HCT116 (cell line): ENCODE results near the gene CBFA2T3. TPM values are rescaled to one million over a fixed set of nuclear protein-coding genes. Genes with fewer than 3 reads are reported as not detected.

Source experiments
- ATAC-seq: fragments of 200-7000 bp; cut with Tn5 transposase; 2 replicates; pipeline ENCODE4 v1.9.1; 2020; ENCODE audit warnings: mild to moderate bottlenecking, moderate library complexity
- BruUV-seq: library from RNA; stranded (reverse); fragments of 400-500 nt; replicated peaks from 2 replicates; lab custom pipeline; 2021; lab: Mats Ljungman, UMichigan
- CTCF ChIA-PET: fragments of 300-600 bp; sonication (Branson Sonifier 250); formaldehyde crosslinking; loops from one replicate; lab custom pipeline; 2021; ENCODE audit warnings: antibody characterized with exemption; lab: Charles Lee
- POLR2A ChIA-PET: fragments of 300-600, 350-600 bp; sonication (Branson Sonifier 250); formaldehyde crosslinking; loops from one replicate; lab custom pipeline; 2021; ENCODE audit warnings: antibody characterized with exemption; lab: Charles Lee
- RAD21 ChIA-PET, 2 experiments: fragments of 300-600 bp; sonication (Branson Sonifier 250); formaldehyde crosslinking; loops; one replicate each; lab custom pipeline; 2023; ENCODE audit warnings: low total read pairs in 2 of 2; ENCODE audit not compliant: uncharacterized antibody in 2 of 2, unreplicated experiment in 2 of 2, low non-redundant PET in 1 of 2; lab: Charles Lee
- DNase-seq: peaks from one replicate; pipeline ENCODE4 v3.0.0-alpha.2; 2010; ENCODE audit warnings: low read depth, low spot score
- H2AFZ ChIP-seq: fragments of 200-600 bp; shearing (Covaris generic), sonication (generic); 2 replicates; pipeline ENCODE4 v1.6.1; 2017; ENCODE audit warnings: low read depth, mixed run types, mixed read lengths, antibody characterized with exemption, low read length; ENCODE audit not compliant: poor library complexity, severe bottlenecking
- H3K27ac ChIP-seq: 2 replicates; pipeline ENCODE4 v1.5.1; 2012; ENCODE audit warnings: low read depth, low read length
- H3K27me3 ChIP-seq: fragments of 200-600 bp; sonication (generic); 2 replicates; pipeline ENCODE4 v1.6.1; 2016; ENCODE audit warnings: mixed run types, low read length, mixed read lengths; ENCODE audit not compliant: insufficient read depth
- H3K36me3 ChIP-seq, 2 experiments: fragments of 200-500 bp in 1 of 2; fragments of 200-600 bp in 1 of 2; sonication (Bioruptor generic) in 1 of 2; sonication (generic) in 1 of 2; 2 replicates each; pipeline versions ENCODE4 v1.5.1 to v1.6.1; 2014 to 2016; ENCODE audit warnings: low read length in 2 of 2, inconsistent platforms in 1 of 2, mixed read lengths in 1 of 2, mixed run types in 1 of 2; ENCODE audit not compliant: insufficient read depth in 2 of 2, control insufficient read depth in 1 of 2
- H3K4me1 ChIP-seq, 2 experiments: fragments of 200-600 bp in 1 of 2; sonication (generic) in 1 of 2; 2 replicates each; pipeline versions ENCODE4 v1.5.1 to v1.6.1; 2012 to 2017; ENCODE audit warnings: low read length in 2 of 2, inconsistent platforms in 1 of 2, mild to moderate bottlenecking in 1 of 2, mixed read lengths in 1 of 2, mixed run types in 1 of 2, moderate library complexity in 1 of 2; ENCODE audit not compliant: insufficient read depth in 2 of 2, control insufficient read depth in 1 of 2
- H3K4me2 ChIP-seq: fragments of 200-600 bp; sonication (generic); 2 replicates; pipeline ENCODE4 v1.6.1; 2017; ENCODE audit warnings: mixed run types, low read length, mixed read lengths
- H3K4me3 ChIP-seq, 2 experiments: fragments of 200-600 bp in 1 of 2; sonication (generic) in 1 of 2; replicated peaks in 1 of 2; 2 replicates each; pipeline ENCODE4 v1.5.1; 2011 to 2016; ENCODE audit warnings: low read length in 2 of 2, control low read depth in 1 of 2, low read depth in 1 of 2, mild to moderate bottlenecking in 1 of 2, mixed read lengths in 1 of 2, mixed run types in 1 of 2
- H3K79me2 ChIP-seq: fragments of 200-600 bp; sonication (generic); 2 replicates; pipeline ENCODE4 v1.6.1; 2017; ENCODE audit warnings: mild to moderate bottlenecking, mixed run types, low read length, moderate library complexity, mixed read lengths; ENCODE audit not compliant: insufficient read depth
- H3K9ac ChIP-seq: fragments of 200-600 bp; sonication (generic); 2 replicates; pipeline ENCODE4 v1.6.1; 2016; ENCODE audit warnings: low read length, mixed read lengths
- H3K9me2 ChIP-seq: fragments of 200-600 bp; sonication (generic), shearing (Covaris generic); 2 replicates; pipeline ENCODE4 v1.6.1; 2017; ENCODE audit warnings: mixed run types, mild to moderate bottlenecking, moderate library complexity; ENCODE audit not compliant: insufficient read depth
- H3K9me3 ChIP-seq, 2 experiments: fragments of 200-500 bp in 1 of 2; fragments of 200-600 bp in 1 of 2; sonication (Bioruptor generic) in 1 of 2; sonication (generic) in 1 of 2; 2 replicates each; pipeline ENCODE4 v1.6.1; 2014 to 2017; ENCODE audit warnings: low read length in 2 of 2, mixed read lengths in 2 of 2, inconsistent platforms in 1 of 2, low read depth in 1 of 2, mild to moderate bottlenecking in 1 of 2, mixed run types in 1 of 2, moderate library complexity in 1 of 2; ENCODE audit not compliant: control insufficient read depth in 1 of 2, insufficient read depth in 1 of 2
- H4K20me1 ChIP-seq: fragments of 200-600 bp; sonication (generic), shearing (Covaris generic); 2 replicates; pipeline ENCODE4 v1.6.1; 2017; ENCODE audit warnings: mixed run types, mild to moderate bottlenecking, moderate library complexity; ENCODE audit not compliant: insufficient read depth
- EZH2 ChIP-seq: fragments of 200-600 bp; sonication (generic); IDR thresholded peaks from 2 replicates; pipeline ENCODE4 v1.6.1; 2017; ENCODE audit warnings: antibody characterized with exemption, mixed run types
- POLR2AphosphoS5 ChIP-seq: IDR thresholded peaks from 2 replicates; pipeline ENCODE4 v1.6.1; 2011; ENCODE audit warnings: mild to moderate bottlenecking, low read depth, low read length, moderate library complexity
- REST ChIP-seq: IDR thresholded peaks from 2 replicates; pipeline ENCODE4 v1.6.1; 2012; ENCODE audit warnings: low read depth
- SIN3A ChIP-seq: IDR thresholded peaks from 2 replicates; pipeline ENCODE4 v1.6.1; 2012; ENCODE audit warnings: low read depth
- ZBTB33 ChIP-seq: IDR thresholded peaks from 2 replicates; pipeline ENCODE4 v1.6.1; 2011; ENCODE audit warnings: mild to moderate bottlenecking, low read length, moderate library complexity; ENCODE audit not compliant: insufficient replicate concordance; ENCODE audit errors: extremely low read depth
- intact Hi-C: fragments of 100-400 bp; cut with micrococcal nuclease; formaldehyde crosslinking; loops from 2 replicates; pipeline ENCODE4 v1.10.0; 2022
- total RNA-seq: library from RNA; stranded (reverse); gene quantifications from one replicate; pipeline ENCODE4 v1.2.1, GENCODE V29; 2021; ENCODE audit not compliant: unreplicated experiment
- TF ChIP-seq, protein P1 (sequence below), 3 experiments: fragments of 200-600 bp in 1 of 3; sonication (generic) in 1 of 3; IDR thresholded peaks in 2 of 3; conservative IDR thresholded peaks in 1 of 3; 2 replicates each; pipeline ENCODE4 v1.5.1; 2012 to 2017; ENCODE audit warnings: low read depth in 2 of 3, low read length in 2 of 3, antibody characterized with exemption in 1 of 3, borderline replicate concordance in 1 of 3, control low read depth in 1 of 3, mild to moderate bottlenecking in 1 of 3, mixed read lengths in 1 of 3, mixed run types in 1 of 3, moderate library complexity in 1 of 3; ENCODE audit not compliant: insufficient read depth in 1 of 3
- TF ChIP-seq, protein P2 (sequence below): IDR thresholded peaks from 2 replicates; pipeline ENCODE4 v1.6.1; 2012
- TF ChIP-seq, protein P3 (sequence below): IDR thresholded peaks from 2 replicates; pipeline ENCODE4 v1.6.1; 2012

CBFA2T3 gene
- total RNA-seq, 1 experiment from 2014 or later: 19.1 TPM

DNA sequence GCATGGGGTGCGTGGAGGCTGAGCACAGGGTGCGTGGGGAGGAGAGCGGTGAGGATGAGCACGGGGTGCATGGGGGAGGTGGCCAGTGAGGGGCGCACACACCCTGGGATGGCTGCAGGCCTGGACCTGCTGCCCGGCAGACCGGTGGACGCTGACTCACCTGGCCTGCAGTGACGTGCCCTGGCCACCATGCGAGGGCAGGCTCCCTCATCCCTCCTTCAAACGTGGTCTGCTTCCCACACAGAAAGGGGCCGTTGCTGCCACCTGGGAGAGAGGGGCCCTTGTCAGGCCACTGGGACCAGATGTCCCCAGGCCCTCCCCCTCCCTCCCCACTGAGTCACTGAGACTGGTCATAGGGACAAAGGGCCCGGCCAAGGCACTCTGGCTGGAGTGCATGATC lies 145.2 kb downstream of the CBFA2T3 start:
- no peaks in the 10 kb centered on the region for H4K20me1 ChIP-seq
- H3K27ac ChIP-seq: no peak overlapping the region
- no peaks in the 10 kb centered on the region for H3K36me3 ChIP-seq
- no peak overlapping the region for H3K4me3 ChIP-seq
- intact Hi-C loops: no loop called here
- ATAC-seq: peak; percentile 63
- no peak overlapping the region for H2AFZ ChIP-seq
- no peak for DNase-seq
- no peak overlapping the region for H3K4me2 ChIP-seq
- peaks cover 0 to 4% of the 10 kb centered on the region in 2 experiments; a peak in 1 of 4 replicates for H3K4me1 ChIP-seq
- no peak overlapping the region for H3K9ac ChIP-seq
- H3K9me3 ChIP-seq: no peaks in the 10 kb centered on the region
- BruUV-seq: no TSS peak
- H3K27me3 ChIP-seq: no peaks in the 10 kb centered on the region
- H3K9me2 ChIP-seq: no peaks in the 10 kb centered on the region
- POLR2A ChIA-PET: no interaction called here
- CTCF ChIA-PET: no interaction called here
- no peaks in the 10 kb centered on the region for H3K79me2 ChIP-seq
- TF ChIP-seq, protein P1, sequence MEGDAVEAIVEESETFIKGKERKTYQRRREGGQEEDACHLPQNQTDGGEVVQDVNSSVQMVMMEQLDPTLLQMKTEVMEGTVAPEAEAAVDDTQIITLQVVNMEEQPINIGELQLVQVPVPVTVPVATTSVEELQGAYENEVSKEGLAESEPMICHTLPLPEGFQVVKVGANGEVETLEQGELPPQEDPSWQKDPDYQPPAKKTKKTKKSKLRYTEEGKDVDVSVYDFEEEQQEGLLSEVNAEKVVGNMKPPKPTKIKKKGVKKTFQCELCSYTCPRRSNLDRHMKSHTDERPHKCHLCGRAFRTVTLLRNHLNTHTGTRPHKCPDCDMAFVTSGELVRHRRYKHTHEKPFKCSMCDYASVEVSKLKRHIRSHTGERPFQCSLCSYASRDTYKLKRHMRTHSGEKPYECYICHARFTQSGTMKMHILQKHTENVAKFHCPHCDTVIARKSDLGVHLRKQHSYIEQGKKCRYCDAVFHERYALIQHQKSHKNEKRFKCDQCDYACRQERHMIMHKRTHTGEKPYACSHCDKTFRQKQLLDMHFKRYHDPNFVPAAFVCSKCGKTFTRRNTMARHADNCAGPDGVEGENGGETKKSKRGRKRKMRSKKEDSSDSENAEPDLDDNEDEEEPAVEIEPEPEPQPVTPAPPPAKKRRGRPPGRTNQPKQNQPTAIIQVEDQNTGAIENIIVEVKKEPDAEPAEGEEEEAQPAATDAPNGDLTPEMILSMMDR (IDR thresholded peaks at IDR 0.05 in 2 of 3, conservative IDR thresholded peaks at IDR 0.05 in 1 of 3; ENCODE audit: borderline replicate concordance in 1 of 3, insufficient read depth in 1 of 3, low read depth in 2 of 3, low read length in 2 of 3): peak in 2 of 3 experiments; percentile 13 to 18; a peak in 3 of 6 replicates
- no peak for TF ChIP-seq SIN3A
- RAD21 ChIA-PET: no interaction called here

DNA sequence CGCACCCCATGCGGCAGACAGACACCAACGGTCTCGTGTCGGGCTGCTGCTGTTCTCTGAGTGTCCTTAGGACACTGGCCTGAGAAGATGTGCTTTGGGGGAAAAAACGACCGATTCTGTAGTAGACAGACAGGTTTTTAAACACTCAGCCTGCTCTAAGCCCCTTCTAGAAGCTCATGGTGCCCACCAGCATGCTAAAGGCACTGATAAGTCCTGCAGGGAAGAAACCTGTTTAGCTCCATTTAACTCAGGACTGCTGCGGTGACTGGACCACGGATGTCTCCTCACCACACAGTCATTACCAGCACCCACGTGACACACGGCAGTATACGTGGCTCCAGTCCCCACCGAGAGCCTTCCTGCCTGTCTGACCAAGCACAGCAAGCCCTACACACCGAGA lies 146.2 kb downstream of the CBFA2T3 start:
- no peak overlapping the region for H3K27ac ChIP-seq
- no peaks in the 10 kb centered on the region for H3K79me2 ChIP-seq
- H3K4me1 ChIP-seq: peaks cover 0 to 4% of the 10 kb centered on the region in 2 experiments; a peak in 1 of 4 replicates
- no peak overlapping the region for H3K9ac ChIP-seq
- DNase-seq: no peak
- H3K4me3 ChIP-seq: no peak overlapping the region
- H3K27me3 ChIP-seq: no peaks in the 10 kb centered on the region
- ChIA-PET CTCF (no interaction called here), RAD21 (no interaction called here), POLR2A (no interaction called here)
- H2AFZ ChIP-seq: no peak overlapping the region
- H4K20me1 ChIP-seq: no peaks in the 10 kb centered on the region
- BruUV-seq: no TSS peak
- no peak overlapping the region for H3K4me2 ChIP-seq
- no peak for ATAC-seq
- intact Hi-C loops: no loop called here
- no peaks in the 10 kb centered on the region for H3K9me2 ChIP-seq
- H3K9me3 ChIP-seq: no peaks in the 10 kb centered on the region
- no peaks in the 10 kb centered on the region for H3K36me3 ChIP-seq
- no peak for TF ChIP-seq EZH2
- TF ChIP-seq, protein P2, sequence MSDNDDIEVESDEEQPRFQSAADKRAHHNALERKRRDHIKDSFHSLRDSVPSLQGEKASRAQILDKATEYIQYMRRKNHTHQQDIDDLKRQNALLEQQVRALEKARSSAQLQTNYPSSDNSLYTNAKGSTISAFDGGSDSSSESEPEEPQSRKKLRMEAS: no peak
- TF ChIP-seq, protein P3, sequence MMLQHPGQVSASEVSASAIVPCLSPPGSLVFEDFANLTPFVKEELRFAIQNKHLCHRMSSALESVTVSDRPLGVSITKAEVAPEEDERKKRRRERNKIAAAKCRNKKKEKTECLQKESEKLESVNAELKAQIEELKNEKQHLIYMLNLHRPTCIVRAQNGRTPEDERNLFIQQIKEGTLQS: no peak
- no peak for TF ChIP-seq POLR2AphosphoS5
- TF ChIP-seq REST: no peak
- no peak for TF ChIP-seq ZBTB33
